ENCODE results near the gene SPATC1L.

Gene SPATC1L

DNA sequence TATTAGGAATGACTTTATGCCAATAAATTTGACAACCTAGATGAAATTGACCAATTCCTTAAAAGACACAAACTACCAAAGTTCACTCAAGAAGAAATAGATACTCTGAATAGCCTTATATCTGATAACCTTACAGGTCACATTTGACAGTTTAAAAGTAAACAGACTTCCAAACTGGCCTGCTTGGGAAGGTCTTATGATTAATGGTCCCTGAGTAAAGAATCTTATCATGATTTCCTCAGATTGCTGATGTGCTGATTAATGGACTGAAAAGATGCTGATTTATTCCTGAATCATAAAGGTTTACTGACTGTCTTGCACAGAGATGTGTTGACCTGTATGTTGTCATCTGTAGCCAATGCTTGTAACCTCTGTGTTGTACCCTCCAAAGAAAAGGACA, 19.2 kb downstream of the SPATC1L start:
- DNase-seq: no peak

DNA sequence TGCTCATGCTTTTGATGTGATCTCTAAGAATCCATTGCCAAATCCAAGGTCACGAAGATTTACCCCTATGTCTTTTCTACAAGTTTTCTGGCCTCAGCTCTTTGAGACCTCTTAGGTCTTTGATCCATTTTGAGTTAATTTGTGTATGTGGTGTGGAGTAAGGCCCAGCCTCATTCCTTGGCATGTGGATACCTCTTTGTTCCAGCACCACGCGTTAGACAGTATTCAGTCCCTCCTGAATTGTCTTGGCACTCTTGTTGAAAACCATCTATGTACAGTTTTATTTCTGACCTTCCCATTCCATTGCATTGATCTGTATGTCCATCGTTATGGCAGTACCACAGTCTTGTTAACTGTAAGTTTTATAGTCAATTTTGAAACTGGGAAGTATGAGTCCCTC, 20.9 kb downstream of the SPATC1L start:
- no peak for DNase-seq

DNA sequence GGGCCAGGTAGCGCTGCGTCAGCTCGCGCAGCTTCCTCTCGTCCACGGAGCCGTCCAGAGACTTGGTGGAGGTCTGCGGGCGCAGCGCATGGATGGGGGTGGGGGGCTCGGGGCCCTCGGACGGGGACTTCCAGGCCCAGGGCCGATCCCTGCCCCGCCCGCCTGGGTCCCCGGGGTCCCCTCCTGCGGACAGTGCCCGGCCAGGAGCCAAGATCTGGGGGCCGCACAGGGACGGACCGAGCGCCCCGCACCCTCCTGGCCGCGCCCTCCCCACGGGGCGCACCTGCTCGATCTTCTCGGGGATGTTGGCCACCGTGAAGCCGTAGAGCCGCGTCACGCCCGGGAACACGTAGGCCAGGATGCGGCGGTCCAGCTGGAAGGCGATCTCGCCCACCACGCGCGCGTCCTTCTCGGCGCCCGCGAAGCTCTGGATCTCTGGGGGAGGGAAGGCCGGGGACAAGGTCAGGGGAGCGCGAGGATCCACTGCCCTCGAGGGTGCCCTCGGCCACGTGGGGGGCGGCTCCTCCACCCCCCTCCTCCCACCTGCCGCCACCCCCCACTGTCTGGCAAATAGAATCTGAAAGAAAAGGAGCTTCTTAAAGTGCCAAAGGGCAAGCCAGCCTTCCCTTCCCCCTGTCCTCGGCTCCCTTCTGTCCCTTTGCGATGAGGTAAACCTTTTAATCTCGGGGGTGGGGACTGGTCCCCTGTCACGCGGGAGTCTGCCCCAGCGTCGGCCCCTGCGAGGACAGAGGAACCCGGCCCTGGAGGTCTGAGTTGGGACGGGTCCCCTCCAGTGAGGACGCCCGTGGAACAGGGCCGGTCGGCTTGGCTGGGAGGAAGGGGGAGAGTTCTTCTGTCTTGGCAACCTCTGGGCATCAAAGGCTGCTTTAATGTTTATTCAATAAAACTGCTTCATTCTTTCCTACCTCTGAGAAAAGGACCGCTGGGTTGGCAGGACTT, 22.3 kb downstream of the SPATC1L start:
- DNase-seq: no peak

DNA sequence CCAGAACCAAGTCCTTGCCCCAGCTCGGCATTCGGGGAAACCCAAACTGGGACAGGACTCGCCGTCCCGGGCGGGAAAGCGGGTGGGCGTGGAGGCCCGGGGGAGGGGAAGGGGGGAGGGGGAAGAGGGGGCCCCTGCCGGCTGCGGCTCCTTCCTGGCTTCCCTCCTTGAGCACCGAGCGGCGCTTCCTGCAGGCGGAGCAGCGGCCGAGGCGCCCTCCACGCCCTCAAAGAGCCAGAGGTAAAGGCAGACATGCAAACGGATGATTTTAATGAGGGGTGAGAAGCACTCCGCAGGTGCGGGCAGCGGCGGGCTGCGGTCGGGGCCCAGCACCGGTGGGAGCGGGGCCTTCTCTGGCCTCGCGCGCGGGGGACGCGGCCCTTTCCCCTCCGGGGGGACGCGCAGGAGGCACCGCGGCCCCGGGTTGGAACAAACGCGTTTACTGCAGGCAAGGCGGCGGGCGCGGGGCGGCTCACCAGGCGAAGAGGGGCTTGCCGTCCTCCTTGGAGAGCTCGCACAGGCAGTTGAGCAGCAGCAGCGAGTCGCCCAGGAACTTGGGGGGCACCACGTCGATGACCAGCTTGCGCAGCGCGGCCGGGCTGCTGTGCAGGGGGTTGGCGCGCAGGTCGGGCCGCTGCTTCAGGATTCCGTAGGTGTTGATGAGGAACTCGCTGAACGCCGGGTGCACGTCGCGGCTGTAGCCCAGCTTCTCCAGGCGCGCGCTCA, 23.2 kb downstream of the SPATC1L start:
- DNase-seq: no peak

DNA sequence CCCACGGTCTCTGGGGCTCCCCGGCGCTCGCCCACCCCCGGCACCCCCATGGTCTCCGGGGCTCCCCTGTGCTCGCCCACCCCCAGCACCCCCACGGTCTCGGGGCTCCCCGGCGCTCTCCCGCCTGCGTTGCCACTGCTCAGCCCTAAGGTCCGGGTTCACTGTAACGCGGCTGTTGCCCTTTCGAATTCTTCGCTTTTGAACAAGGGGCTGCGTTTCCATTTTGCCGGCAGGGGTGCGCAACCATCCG, 23.7 kb downstream of the SPATC1L start:
- DNase-seq: no peak

DNA sequence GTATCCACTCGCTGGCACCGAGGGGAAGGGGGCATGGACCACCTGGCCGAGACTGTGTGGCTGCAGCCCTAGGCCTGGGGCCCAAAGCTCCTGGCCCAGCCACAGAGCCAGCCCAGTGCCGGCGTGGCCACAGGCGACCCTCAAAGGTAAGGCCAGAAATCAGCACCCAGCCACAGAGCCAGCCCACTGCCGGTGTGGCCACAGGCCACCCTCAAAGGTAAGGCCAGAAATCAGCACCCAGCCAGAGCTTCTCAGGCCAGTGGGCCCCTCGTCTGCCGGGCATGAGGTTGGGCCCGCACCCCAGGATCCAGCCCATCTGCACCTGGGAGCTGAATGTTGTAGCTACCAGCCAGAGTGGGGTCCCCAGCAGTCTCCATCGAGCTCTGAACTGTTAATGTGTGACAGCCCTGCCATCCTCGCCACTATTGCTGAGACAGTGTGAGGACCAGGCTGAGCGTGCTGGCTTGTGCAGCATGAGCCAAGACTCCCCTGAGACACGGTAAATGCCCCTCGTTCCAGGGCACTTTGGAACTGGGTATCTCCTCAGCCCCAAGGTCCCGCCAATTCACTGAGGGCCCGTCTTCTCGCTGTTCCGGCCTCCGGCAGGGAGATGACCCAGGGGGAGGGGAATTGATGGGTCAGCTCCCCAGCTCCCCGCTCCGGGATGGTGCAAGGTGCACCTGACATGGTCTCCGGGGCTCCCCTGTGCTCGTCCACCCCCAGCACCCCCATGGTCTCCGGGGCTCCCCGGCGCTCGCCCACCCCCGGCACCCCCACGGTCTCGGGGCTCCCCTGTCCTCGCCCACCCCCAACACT, 24.2 kb downstream of the SPATC1L start:
- DNase-seq: no peak

DNA sequence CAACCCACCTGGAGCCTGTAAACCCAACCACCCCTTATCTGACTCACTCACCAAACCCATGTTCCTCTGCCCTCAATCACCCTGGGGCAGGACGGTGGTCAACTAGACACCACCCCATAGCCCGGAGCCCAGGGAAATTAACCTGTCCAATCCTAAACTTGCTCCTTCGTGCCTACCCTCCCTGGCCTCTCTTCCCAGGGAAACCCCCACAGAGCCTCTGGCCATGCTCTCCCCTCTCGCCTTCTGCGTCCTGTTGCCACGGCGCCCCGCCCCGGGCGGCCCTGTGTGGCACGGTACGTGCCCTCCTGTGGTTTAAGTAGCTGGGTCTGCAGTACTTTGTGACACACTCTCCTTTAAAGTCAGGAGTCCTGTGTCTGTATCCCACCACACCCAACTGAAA, 24.9 kb downstream of the SPATC1L start:
- no peak for DNase-seq

DNA sequence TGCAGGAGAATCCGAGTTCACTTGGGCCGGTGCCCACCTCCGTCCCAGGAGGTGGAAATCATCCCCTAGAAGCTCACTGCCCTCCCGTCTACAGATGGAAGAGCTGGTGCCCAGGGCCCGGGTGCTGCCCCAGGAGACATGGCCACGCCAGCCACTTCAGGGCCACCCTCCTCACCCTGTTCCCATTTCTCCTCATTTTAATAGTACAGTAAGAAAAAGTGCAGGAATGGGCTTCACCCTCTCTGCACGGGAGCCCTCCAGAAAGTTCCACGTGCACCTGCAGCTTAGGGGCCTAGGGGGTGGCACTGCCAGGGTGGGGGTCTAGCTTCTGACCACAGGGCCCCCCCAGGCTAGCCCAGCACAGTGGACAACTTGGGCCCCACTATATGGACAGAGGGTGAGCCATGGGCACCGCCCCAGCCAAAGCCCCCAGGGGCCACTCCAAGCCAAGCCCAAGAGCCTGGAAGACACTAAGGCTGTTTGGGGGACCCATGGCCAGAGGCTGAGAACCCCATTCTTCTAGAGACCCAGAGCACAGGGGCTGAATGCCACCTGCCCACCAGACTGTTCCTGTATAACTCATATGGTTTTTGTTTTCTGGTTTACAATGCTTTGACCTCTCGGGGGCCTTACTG, 25.5 kb downstream of the SPATC1L start:
- no peak for DNase-seq

DNA sequence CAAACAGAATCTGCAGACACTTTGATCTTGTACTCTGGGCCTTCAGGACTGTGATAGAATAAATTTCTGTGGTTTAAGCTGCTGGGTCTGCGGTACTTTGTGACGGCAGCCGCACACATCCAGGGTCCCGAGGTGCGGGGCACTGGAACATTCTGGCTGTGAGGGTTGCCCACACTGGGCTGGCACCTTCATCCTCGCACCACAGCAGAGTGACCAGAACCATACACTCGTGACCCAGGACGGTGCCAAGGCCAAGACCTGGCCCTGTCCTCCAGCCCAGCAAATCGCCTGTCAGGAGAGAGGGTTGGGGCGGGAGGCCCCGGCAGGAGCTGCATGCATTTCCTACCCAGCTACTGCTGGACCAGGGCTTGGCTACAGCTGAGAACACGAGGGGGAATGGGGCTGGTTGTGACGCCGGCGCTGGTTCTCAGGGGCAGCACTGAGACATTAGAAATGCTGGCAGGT, 26.2 kb downstream of the SPATC1L start:
- DNase-seq: no peak

DNA sequence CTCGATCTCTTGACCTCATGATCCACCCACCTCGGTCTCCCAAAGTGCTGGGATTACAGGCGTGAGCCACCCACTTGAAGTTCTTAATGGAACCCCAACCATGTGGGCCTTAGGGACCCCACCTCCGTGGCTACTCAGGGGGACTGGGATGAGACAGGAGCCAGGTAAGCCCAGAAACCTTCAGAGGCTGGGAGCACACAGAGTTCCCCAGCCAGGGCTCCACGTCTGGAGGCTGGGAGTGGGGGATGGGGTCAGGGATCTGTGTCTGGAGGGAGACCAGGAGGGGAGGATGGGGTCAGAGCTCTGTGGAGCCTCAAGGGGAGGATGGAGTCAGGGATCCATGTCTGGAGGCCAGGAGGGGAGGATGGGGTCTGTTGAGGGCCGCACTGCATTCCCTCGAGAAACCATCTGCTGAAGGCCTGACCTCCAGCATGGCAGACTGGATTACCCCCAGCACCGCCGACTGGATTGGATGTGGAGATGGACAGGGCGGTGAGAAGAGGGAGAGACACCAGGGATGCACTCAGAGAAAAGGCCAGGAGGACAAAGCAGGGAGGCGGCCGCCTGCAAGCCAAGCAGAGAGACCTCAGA, 26.8 kb downstream of the SPATC1L start:
- no peak for DNase-seq

DNA sequence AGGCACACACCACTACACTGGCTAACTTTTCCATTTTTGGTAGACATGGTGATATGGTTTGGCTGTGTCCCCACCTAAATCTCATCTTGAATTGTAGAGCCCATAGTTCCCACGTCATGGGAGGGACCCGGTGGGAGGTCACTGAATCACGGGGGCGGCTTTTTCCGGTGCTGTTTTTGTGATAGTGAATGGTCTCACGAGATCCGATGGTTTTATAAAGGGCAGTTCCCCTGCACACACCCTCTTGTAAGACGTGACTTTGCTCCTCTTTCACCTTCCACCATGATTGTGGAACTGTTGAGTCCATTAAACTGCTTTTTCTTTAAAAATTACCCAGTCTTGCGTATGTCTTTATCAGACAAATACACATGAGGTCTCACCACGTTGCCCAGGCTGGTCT, 27.6 kb downstream of the SPATC1L start:
- DNase-seq: no peak

DNA sequence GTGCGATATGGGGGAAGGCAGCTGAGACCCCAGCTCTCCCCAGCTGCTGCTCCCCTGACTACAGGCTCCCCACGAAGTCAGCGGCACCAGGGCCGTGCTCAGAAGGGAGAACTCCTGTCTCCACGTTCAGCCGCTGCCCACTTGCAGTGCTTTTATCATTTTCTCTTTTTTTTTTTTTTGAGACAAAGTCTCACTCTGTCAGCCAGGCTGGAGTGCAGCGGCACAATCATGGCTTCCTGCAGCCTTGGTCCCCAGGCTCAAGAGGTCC, 27.9 kb downstream of the SPATC1L start:
- no peak for DNase-seq

DNA sequence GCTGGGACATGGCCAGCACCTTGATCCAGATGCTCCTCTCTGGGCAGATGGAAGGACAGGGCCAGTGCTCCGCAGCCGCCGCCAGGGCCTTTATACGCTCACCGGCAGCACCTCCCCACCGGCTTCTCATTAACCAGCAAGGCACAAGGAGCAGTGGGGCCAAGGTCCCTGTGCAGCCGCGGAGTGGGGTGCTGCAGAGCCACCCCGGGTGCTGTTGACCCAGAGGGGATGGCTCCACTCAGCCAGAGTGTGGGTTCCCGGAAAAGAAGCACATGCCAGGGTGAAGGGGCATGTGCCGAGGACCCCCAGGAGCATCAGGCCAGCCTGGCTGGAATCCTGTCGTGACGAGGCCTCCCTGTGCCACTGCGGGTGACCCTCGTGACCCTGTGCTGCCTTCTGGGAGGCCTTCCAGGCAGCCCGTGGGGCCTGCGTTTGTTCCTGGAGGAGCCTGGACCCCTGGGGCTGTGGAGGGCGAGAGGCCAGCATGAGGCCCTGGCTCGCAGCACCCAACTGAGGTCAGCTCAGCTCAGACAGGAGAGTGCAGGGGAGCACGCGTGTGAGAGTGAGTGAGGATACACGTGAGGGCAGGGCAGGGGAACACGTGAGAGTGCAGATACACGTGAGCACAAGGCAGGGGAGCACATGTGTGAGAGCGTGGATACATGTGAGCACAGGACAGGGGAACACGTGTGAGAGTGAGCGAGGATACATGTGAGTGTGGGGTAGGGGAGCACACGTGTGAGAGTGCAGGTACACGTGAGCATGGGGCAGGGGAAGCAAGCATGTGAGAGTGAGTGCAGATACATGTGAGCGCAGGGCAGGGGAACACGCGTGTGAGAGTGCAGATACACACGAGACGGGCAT, 28.5 kb downstream of the SPATC1L start, which contains the start of gene FTCD:
TSS of gene FTCD (minus strand) at position 66 of the 864 bp plus-strand sequence. CDS start at position 10, 56 bp downstream.
- no peak for DNase-seq

DNA sequence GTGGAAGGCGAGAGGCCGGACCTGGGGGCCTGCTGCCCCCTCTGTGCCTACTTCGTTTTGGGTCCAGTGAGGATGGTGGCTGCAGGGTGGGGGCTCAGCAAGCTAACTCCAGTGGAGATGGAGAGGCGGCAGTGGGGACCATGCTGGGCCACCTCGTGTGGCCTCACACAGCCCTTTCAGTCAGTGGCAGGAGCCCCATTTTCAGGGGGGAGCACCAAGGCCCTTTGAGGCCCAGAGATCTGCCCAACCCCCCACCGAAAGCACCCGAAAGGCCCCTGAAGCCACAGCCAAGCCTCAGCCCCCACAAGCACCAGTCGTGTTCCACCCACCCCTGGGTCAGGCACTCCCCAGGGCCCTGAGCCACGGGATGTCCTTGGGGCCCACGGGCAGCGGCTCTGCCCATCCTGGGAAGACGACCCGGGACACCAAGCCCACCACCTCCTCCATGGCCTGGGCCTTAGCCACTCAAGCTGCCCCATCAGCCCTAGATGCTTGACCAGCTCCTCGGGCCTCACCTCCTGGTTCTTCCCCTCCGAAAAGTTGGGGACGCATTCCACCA, 29.2 kb downstream of the SPATC1L start:
- DNase-seq: no peak

DNA sequence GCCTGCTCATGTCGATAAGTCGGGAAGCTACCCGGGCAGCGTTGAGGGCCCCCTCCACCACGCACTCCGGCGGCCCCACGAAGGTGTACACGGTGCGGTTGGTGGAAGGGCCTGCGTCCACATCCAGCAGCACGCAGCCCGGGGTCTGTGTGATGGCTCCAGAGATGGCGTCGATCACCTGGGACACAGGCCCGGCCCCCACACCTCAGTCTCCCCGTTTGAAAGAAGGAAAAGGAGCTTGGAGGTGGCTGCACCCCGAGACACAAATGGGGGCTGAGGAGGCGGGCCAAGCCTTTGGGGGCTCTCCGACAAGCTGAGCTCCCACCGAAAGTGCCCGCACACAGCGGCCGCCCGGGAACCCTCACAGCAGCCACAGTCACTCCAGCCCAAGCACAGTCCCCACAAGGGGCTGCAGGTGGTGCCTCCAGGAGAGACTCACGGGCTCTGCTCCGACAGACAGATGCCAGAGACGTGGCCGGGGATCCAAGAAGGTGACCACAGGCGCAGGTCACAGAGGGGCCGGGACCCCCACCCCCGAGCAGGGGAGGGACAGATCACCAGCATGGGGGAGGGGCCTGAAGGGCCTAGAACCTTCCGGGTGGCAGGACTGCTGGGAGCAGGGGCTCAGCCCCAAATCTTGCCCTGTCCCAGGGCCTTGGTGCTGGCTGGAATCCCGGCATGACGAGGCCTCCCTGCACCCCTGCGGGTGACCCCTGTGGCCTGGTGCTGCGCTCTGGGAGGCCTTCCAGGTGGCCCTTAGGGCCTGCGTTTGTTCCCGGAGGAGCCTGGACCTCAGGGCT, 29.9 kb downstream of the SPATC1L start:
- no peak for DNase-seq

DNA sequence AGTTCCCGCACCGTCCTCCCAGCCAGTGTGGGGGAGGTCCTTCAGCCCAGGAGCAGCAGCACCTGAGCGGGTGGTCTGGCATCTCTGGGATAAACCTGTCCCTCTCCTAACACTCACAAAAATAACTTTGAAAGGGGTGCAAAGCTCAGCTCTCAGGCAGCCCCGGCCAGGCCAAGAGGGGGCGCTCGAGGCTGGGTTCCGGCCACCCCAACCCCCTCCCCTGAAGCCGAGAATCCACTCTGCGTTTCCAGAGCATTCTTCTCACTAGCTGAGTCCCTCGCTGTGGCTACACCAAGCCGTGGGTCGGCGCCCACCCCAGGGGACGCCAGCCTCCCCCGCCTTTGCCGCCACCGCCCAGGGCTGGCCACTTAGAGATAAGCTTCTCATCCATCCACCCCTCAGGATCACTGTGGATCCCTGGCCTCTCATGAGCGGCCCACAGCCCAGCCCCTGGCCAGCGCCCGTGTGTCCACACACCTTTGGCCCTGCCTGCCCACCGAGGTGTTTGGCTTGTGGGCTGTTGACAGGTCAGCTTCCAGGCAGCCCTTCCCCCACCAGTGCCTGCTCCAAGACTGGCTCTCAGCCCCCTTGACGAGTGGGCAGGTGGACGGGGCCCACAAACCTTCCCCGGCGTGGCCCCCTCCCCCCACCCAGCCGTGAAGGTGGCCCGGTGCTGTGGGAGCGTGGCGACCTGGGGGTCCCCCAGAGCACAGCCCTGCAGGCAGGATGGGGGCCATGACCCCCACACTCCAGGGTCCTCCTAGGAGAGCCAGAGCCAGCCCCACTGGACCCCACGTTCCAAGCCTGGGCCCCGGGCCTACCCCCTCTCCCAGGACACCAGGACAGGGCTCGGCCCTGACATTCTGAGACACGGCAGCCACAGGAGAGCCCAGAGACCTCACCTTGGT, 30.8 kb downstream of the SPATC1L start:
- peak in 26 of 58 donors; percentile 4 to 65 (median 31) for DNase-seq

DNA sequence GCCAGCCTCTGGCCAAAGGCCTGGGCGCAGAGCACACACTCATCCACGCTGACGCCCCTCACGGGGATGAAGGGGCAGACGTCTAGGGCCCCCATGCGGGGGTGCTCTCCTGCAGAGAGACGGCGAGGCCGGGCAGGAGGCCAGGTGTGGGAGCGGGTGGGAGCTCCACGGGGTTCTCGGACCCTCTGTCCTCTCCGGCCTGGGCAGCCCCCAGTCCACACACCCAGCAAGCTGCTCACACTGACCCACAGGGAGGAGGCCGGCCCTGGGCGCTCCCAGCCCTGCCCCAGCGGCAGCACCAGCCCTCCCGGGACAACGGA, 31.4 kb downstream of the SPATC1L start:
- no peak for DNase-seq
